Mesendoderm (in vitro differentiated cells): ENCODE measurements around the gene CCSAP.

ENCODE experiments used
- DNase-seq: peaks from one replicate; pipeline ENCODE4 v3.0.0; 2013
- H2AK5ac ChIP-seq: 2 replicates; pipeline ENCODE4 v1.6.1; 2013; ENCODE audit warnings: low read length, inconsistent platforms
- H2BK120ac ChIP-seq: 2 replicates; pipeline ENCODE4 v1.6.1; 2013; ENCODE audit warnings: low read depth, mild to moderate bottlenecking, low read length, moderate library complexity, mixed read lengths
- H2BK15ac ChIP-seq: replicated peaks from 2 replicates; pipeline ENCODE4 v1.6.1; 2013; ENCODE audit warnings: low read depth, mild to moderate bottlenecking, moderate library complexity
- H2BK5ac ChIP-seq: 2 replicates; pipeline ENCODE4 v1.6.1; 2013; ENCODE audit warnings: low read length, inconsistent platforms
- H3K18ac ChIP-seq: 2 replicates; pipeline ENCODE4 v1.6.1; 2013; ENCODE audit warnings: mild to moderate bottlenecking, low read length, mixed read lengths
- H3K23ac ChIP-seq: one replicate; pipeline ENCODE4 v1.6.1; 2013; ENCODE audit warnings: low read length
- H3K27ac ChIP-seq: 2 replicates; pipeline ENCODE4 v1.5.1; 2013; ENCODE audit warnings: low read depth, mild to moderate bottlenecking, inconsistent platforms, low read length, moderate library complexity
- H3K27me3 ChIP-seq: 2 replicates; pipeline ENCODE4 v1.6.1; 2013; ENCODE audit warnings: low read length, control low read depth, mild to moderate bottlenecking, inconsistent platforms; ENCODE audit not compliant: insufficient read depth, poor library complexity
- H3K36me3 ChIP-seq: 2 replicates; pipeline ENCODE4 v1.6.1; 2013; ENCODE audit warnings: low read length, inconsistent platforms; ENCODE audit not compliant: control insufficient read depth, insufficient read depth
- H3K4ac ChIP-seq: one replicate; pipeline ENCODE4 v1.6.1; 2013; ENCODE audit warnings: low read depth, mild to moderate bottlenecking, low read length, moderate library complexity
- H3K4me1 ChIP-seq: 2 replicates; pipeline ENCODE4 v1.6.1; 2013; ENCODE audit warnings: low read depth, low read length, inconsistent platforms; ENCODE audit not compliant: control insufficient read depth
- H3K4me2 ChIP-seq: 2 replicates; pipeline ENCODE4 v1.6.1; 2013; ENCODE audit warnings: low read length
- H3K4me3 ChIP-seq: 2 replicates; pipeline ENCODE4 v1.5.1; 2013; ENCODE audit warnings: mild to moderate bottlenecking, low read length
- H3K56ac ChIP-seq: one replicate; pipeline ENCODE4 v1.6.1; 2013; ENCODE audit warnings: low read length
- H3K79me1 ChIP-seq: 2 replicates; pipeline ENCODE4 v1.6.1; 2013; ENCODE audit warnings: low read length, inconsistent platforms
- H3K79me2 ChIP-seq: 2 replicates; pipeline ENCODE4 v1.6.1; 2013; ENCODE audit warnings: mild to moderate bottlenecking, low read length; ENCODE audit not compliant: control insufficient read depth, insufficient read depth
- H3K9ac ChIP-seq: 2 replicates; pipeline ENCODE4 v1.6.1; 2013; ENCODE audit warnings: low read length, inconsistent platforms
- H4K5ac ChIP-seq: one replicate; pipeline ENCODE4 v1.6.1; 2013; ENCODE audit warnings: low read length
- H4K8ac ChIP-seq: one replicate; pipeline ENCODE4 v1.6.1; 2013; ENCODE audit warnings: low read depth, mild to moderate bottlenecking, control low read depth, low read length, moderate library complexity
- WGBS: extraction: QIAGEN DNeasy Blood & Tissue Kit; methylation state at CpG from one replicate; pipeline ENCODE4 v1.1.7; 2013; ENCODE audit warnings: low lambda C conversion rate, missing lambda C conversion rate; ENCODE audit not compliant: insufficient coverage; ENCODE audit errors: extremely low coverage; 5-methylcytosine and 5-hydroxymethylcytosine counted together

CCSAP gene

GRCh38 chr1:229305392-229305791 is 37.5 kb downstream of the CCSAP start:
- no peak overlapping the region for H3K9ac ChIP-seq
- H2AK5ac ChIP-seq: no peak overlapping the region
- no peak overlapping the region for H3K18ac ChIP-seq
- no peak overlapping the region for H3K4me3 ChIP-seq
- H2BK120ac ChIP-seq: no peak overlapping the region
- no peak overlapping the region for H3K4ac ChIP-seq
- no peak overlapping the region for H3K56ac ChIP-seq
- H3K27me3 ChIP-seq: no peaks in the 10 kb centered on the region
- no peaks in the 10 kb centered on the region for H3K79me2 ChIP-seq
- WGBS: no CpG with 5 or more reads among the region's 2 CpGs
- DNase-seq: no peak
- no peak overlapping the region for H3K27ac ChIP-seq
- no peaks in the 10 kb centered on the region for H3K79me1 ChIP-seq
- H3K4me1 ChIP-seq: no peaks in the 10 kb centered on the region
- no peak overlapping the region for H4K8ac ChIP-seq
- H2BK15ac ChIP-seq: no peak overlapping the region
- no peak overlapping the region for H4K5ac ChIP-seq
- H3K4me2 ChIP-seq: no peak overlapping the region
- peaks cover 2% of the 10 kb centered on the region for H3K36me3 ChIP-seq
- H2BK5ac ChIP-seq: no peak overlapping the region
- no peak overlapping the region for H3K23ac ChIP-seq

GRCh38 chr1:229303855-229304254 is 39.0 kb downstream of the CCSAP start:
- Histone ChIP-seq H3K56ac (no peak overlapping the region), H3K36me3 (peaks cover 4% of the 10 kb centered on the region), H3K4me2 (no peak overlapping the region), H3K27ac (no peak overlapping the region), H4K5ac (no peak overlapping the region), H3K4ac (no peak overlapping the region), H2BK120ac (no peak overlapping the region), H2AK5ac (no peak overlapping the region), H2BK5ac (no peak overlapping the region), H3K9ac (no peak overlapping the region), H3K79me1 (no peaks in the 10 kb centered on the region), H3K4me1 (no peaks in the 10 kb centered on the region), H3K79me2 (no peaks in the 10 kb centered on the region), H3K27me3 (no peaks in the 10 kb centered on the region), H3K18ac (no peak overlapping the region), H2BK15ac (no peak overlapping the region), H3K23ac (no peak overlapping the region), H3K4me3 (no peak overlapping the region), H4K8ac (no peak overlapping the region)
- WGBS: no CpG with 5 or more reads among the region's 4 CpGs
- DNase-seq: no peak

GRCh38 chr1:229302740-229303139 is 40.1 kb downstream of the CCSAP start:
- peaks cover 2% of the 10 kb centered on the region for H3K36me3 ChIP-seq
- no CpG with 5 or more reads among the region's 8 CpGs for WGBS
- H2BK120ac ChIP-seq: no peak overlapping the region
- no peak overlapping the region for H3K4me2 ChIP-seq
- no peaks in the 10 kb centered on the region for H3K79me2 ChIP-seq
- no peak overlapping the region for H2AK5ac ChIP-seq
- H3K4me1 ChIP-seq: no peaks in the 10 kb centered on the region
- no peak overlapping the region for H3K4ac ChIP-seq
- no peaks in the 10 kb centered on the region for H3K27me3 ChIP-seq
- no peak overlapping the region for H2BK15ac ChIP-seq
- H3K79me1 ChIP-seq: no peaks in the 10 kb centered on the region
- H3K27ac ChIP-seq: no peak overlapping the region
- H3K56ac ChIP-seq: no peak overlapping the region
- no peak overlapping the region for H4K5ac ChIP-seq
- no peak overlapping the region for H4K8ac ChIP-seq
- no peak overlapping the region for H3K23ac ChIP-seq
- H3K9ac ChIP-seq: no peak overlapping the region
- no peak overlapping the region for H3K4me3 ChIP-seq
- no peak overlapping the region for H2BK5ac ChIP-seq
- H3K18ac ChIP-seq: no peak overlapping the region
- DNase-seq: no peak

- H3K27me3 ChIP-seq: no peaks in the 10 kb centered on the region
- H3K23ac ChIP-seq: no peak overlapping the region
- no peak overlapping the region for H3K9ac ChIP-seq
- no peak overlapping the region for H3K4me2 ChIP-seq
- H3K18ac ChIP-seq: no peak overlapping the region
- H3K36me3 ChIP-seq: peaks cover 4% of the 10 kb centered on the region
- H2AK5ac ChIP-seq: no peak overlapping the region
- no peak overlapping the region for H3K4me3 ChIP-seq
- no peaks in the 10 kb centered on the region for H3K79me2 ChIP-seq
- no peak overlapping the region for H3K4ac ChIP-seq
- H3K27ac ChIP-seq: no peak overlapping the region
- H3K4me1 ChIP-seq: no peaks in the 10 kb centered on the region
- no peak overlapping the region for H3K56ac ChIP-seq
- no peak overlapping the region for H4K8ac ChIP-seq
- no peak overlapping the region for H4K5ac ChIP-seq
- no peaks in the 10 kb centered on the region for H3K79me1 ChIP-seq
- H2BK15ac ChIP-seq: no peak overlapping the region
- DNase-seq: peak; percentile 28
- WGBS: no CpG with 5 or more reads among the region's 6 CpGs
- H2BK5ac ChIP-seq: no peak overlapping the region
- no peak overlapping the region for H2BK120ac ChIP-seq
Measured at GRCh38 chr1:229300099-229300757, 42.6 kb downstream of the CCSAP start.

- no peak overlapping the region for H3K23ac ChIP-seq
- no peaks in the 10 kb centered on the region for H3K27me3 ChIP-seq
- H3K9ac ChIP-seq: no peak overlapping the region
- no peak overlapping the region for H3K27ac ChIP-seq
- no CpG with 5 or more reads among the region's 5 CpGs for WGBS
- no peak overlapping the region for H3K4ac ChIP-seq
- H2BK120ac ChIP-seq: no peak overlapping the region
- H2BK5ac ChIP-seq: no peak overlapping the region
- no peak overlapping the region for H2BK15ac ChIP-seq
- H2AK5ac ChIP-seq: no peak overlapping the region
- H3K4me1 ChIP-seq: no peaks in the 10 kb centered on the region
- H3K79me1 ChIP-seq: no peaks in the 10 kb centered on the region
- no peak overlapping the region for H3K18ac ChIP-seq
- H3K79me2 ChIP-seq: no peaks in the 10 kb centered on the region
- H3K56ac ChIP-seq: no peak overlapping the region
- H3K36me3 ChIP-seq: peaks cover 4% of the 10 kb centered on the region
- DNase-seq: peak; percentile 16
- no peak overlapping the region for H4K5ac ChIP-seq
- no peak overlapping the region for H4K8ac ChIP-seq
- H3K4me3 ChIP-seq: no peak overlapping the region
- H3K4me2 ChIP-seq: no peak overlapping the region
Measured at GRCh38 chr1:229298887-229299503, 43.9 kb downstream of the CCSAP start.

- no peak overlapping the region for H3K27ac ChIP-seq
- H3K27me3 ChIP-seq: no peaks in the 10 kb centered on the region
- H3K36me3 ChIP-seq: peaks cover 4% of the 10 kb centered on the region
- no peaks in the 10 kb centered on the region for H3K79me2 ChIP-seq
- H3K79me1 ChIP-seq: no peaks in the 10 kb centered on the region
- H3K56ac ChIP-seq: no peak overlapping the region
- H3K4me3 ChIP-seq: no peak overlapping the region
- no peak overlapping the region for H4K8ac ChIP-seq
- H3K9ac ChIP-seq: no peak overlapping the region
- no peak overlapping the region for H2AK5ac ChIP-seq
- H3K4ac ChIP-seq: no peak overlapping the region
- no peak overlapping the region for H4K5ac ChIP-seq
- no peak overlapping the region for H3K23ac ChIP-seq
- no peak overlapping the region for H2BK15ac ChIP-seq
- no peaks in the 10 kb centered on the region for H3K4me1 ChIP-seq
- no peak overlapping the region for H2BK5ac ChIP-seq
- H2BK120ac ChIP-seq: no peak overlapping the region
- no peak for DNase-seq
- no peak overlapping the region for H3K4me2 ChIP-seq
- no peak overlapping the region for H3K18ac ChIP-seq
Measured at GRCh38 chr1:229298420-229298819, 44.4 kb downstream of the CCSAP start.
